22Rv1 (cell line): ENCODE data around the gene NCOR1.

Experiments
- CTCF ChIP-seq: fragments of 450-650 bp; IDR thresholded peaks from 2 replicates; pipeline ENCODE4 v1.5.1; 2017; ENCODE audit warnings: mild to moderate bottlenecking
- ZFX ChIP-seq: fragments of 450-650 bp; IDR thresholded peaks from 2 replicates; pipeline ENCODE4 v1.6.1; 2017; ENCODE audit warnings: antibody characterized with exemption, borderline replicate concordance

- TF ChIP-seq CTCF (no peak), ZFX (no peak)
Observed at GRCh38 chr17:16040710-16041251, 174.6 kb downstream of the NCOR1 start.
